ENCODE results near the gene NTSR2. TPM values are rescaled to one million over a fixed set of nuclear protein-coding genes. Genes with fewer than 3 reads are reported as not detected.

The NTSR2 gene
- total and polyA plus RNA-seq, 4 donors = not detected

GRCh38 chr2:11688222-11689069 lies 18.5 kb upstream of the NTSR2 start:
- H3K4me3 ChIP-seq (ENCODE audit: low read depth in 1 of 3, low read length in 3 of 3) = no peak overlapping the region
- H3K27ac ChIP-seq (ENCODE audit: low read depth in 1 of 2, low read length in 2 of 2) = no peak overlapping the region
- no peaks in the 10 kb centered on the region for H3K36me3 ChIP-seq (ENCODE audit: control insufficient read depth in 4 of 4, insufficient read depth in 3 of 4, low read depth in 1 of 4, low read length in 3 of 4)
- peak; percentile 73 for DNase-seq (ENCODE audit: low spot score)
- peak overlapping the region in 1 of 2 donors; percentile 24 for H3K9ac ChIP-seq (ENCODE audit: low read depth in 1 of 2, low read length in 2 of 2)
- TF ChIP-seq NR2F2 (IDR thresholded peaks at IDR 0.05) (no peak), RAD21 (IDR thresholded peaks at IDR 0.05) (peak; percentile 93 to 94), EGR1 (IDR thresholded peaks at IDR 0.05; ENCODE audit: low read depth in 2 of 2) (no peak), TAF1 (conservative IDR thresholded peaks at IDR 0.05) (no peak), SP1 (IDR thresholded peaks at IDR 0.05) (no peak), REST (IDR thresholded peaks at IDR 0.05) (no peak), RXRA (IDR thresholded peaks at IDR 0.05) (peak; percentile 30 to 56), CTCF (IDR thresholded peaks at IDR 0.05; ENCODE audit: low read depth, low read length, missing input control) (peak; percentile 84), JUND (IDR thresholded peaks at IDR 0.05) (no peak)
- 9% methylated on average over 23 of the region's 23 CpGs for WGBS
- no peaks in the 10 kb centered on the region for H3K27me3 ChIP-seq (ENCODE audit: control insufficient read depth in 4 of 4, insufficient read depth in 4 of 4, low read length in 3 of 4)
- H3K9me3 ChIP-seq (ENCODE audit: control insufficient read depth in 4 of 4, low read length in 3 of 4) = no peaks in the 10 kb centered on the region
- H3K4me1 ChIP-seq (ENCODE audit: control insufficient read depth in 4 of 4, insufficient read depth in 4 of 4, low read length in 3 of 4) = peaks cover 0 to 15% (median 6%) of the 10 kb centered on the region in 4 donors

- H3K27me3 ChIP-seq (ENCODE audit: control insufficient read depth in 4 of 4, insufficient read depth in 4 of 4, low read length in 3 of 4) = no peaks in the 10 kb centered on the region
- H3K36me3 ChIP-seq (ENCODE audit: control insufficient read depth in 4 of 4, insufficient read depth in 3 of 4, low read depth in 1 of 4, low read length in 3 of 4) = no peaks in the 10 kb centered on the region
- no peak overlapping the region for H3K9ac ChIP-seq (ENCODE audit: low read depth in 1 of 2, low read length in 2 of 2)
- no peak overlapping the region for H3K27ac ChIP-seq (ENCODE audit: low read depth in 1 of 2, low read length in 2 of 2)
- no peak for DNase-seq (ENCODE audit: low spot score)
- no peak for TF ChIP-seq REST (IDR thresholded peaks at IDR 0.05)
- TF ChIP-seq JUND (IDR thresholded peaks at IDR 0.05) = no peak
- TF ChIP-seq ATF3 (IDR thresholded peaks at IDR 0.05) = no peak
- no peak for TF ChIP-seq RAD21 (IDR thresholded peaks at IDR 0.05)
- no peak for TF ChIP-seq YY1 (IDR thresholded peaks at IDR 0.05)
- no peak for TF ChIP-seq FOXA1 (IDR thresholded peaks at IDR 0.05)
- TF ChIP-seq TAF1 (conservative IDR thresholded peaks at IDR 0.05) = no peak
- no peak for TF ChIP-seq HNF4A (conservative IDR thresholded peaks at IDR 0.05)
- TF ChIP-seq HNF4G (IDR thresholded peaks at IDR 0.05) = no peak
- TF ChIP-seq NR2F2 (IDR thresholded peaks at IDR 0.05) = no peak
- no peak for TF ChIP-seq GABPA (IDR thresholded peaks at IDR 0.05 in 1 of 2, conservative IDR thresholded peaks at IDR 0.05 in 1 of 2)
- no peaks in the 10 kb centered on the region for H3K9me3 ChIP-seq (ENCODE audit: control insufficient read depth in 4 of 4, low read length in 3 of 4)
- H3K4me1 ChIP-seq (ENCODE audit: control insufficient read depth in 4 of 4, insufficient read depth in 4 of 4, low read length in 3 of 4) = peaks cover 0 to 10% (median 5%) of the 10 kb centered on the region in 4 donors
- no peak overlapping the region for H3K4me3 ChIP-seq (ENCODE audit: low read depth in 1 of 3, low read length in 3 of 3)
- 89% methylated on average over 9 of the region's 9 CpGs for WGBS
Measured at GRCh38 chr2:11687736-11688135, 17.7 kb upstream of the NTSR2 start.
